IMR-90 (cell line): ENCODE results near the gene SLC27A4. TPM values are rescaled to one million over a fixed set of nuclear protein-coding genes. Genes with fewer than 3 reads are reported as not detected.

Source experiments
- ATAC-seq: fragments of 200-7000 bp; cut with Tn5 transposase; 2 replicates; pipeline ENCODE4 v1.9.1; 2020; ENCODE audit warnings: low read depth, mild to moderate bottlenecking, moderate library complexity
- BruUV-seq: library from RNA; stranded (reverse); fragments of 400-500 nt; replicated peaks from 2 replicates; lab custom pipeline; 2021; lab: Mats Ljungman, UMichigan
- CTCF ChIA-PET: fragments of 300-600 bp; formaldehyde crosslinking; extraction: SDS; loops from one replicate; lab custom pipeline; 2021; ENCODE audit warnings: antibody characterized with exemption; lab: Yijun Ruan, JAX
- POLR2A ChIA-PET: fragments of 300-600 bp; sonication (Branson Sonifier 250); formaldehyde crosslinking; loops from one replicate; lab custom pipeline; 2022; ENCODE audit warnings: antibody characterized with exemption; ENCODE audit not compliant: unreplicated experiment; lab: Charles Lee
- DNase-seq: peaks from one replicate; pipeline ENCODE4 v3.0.0; 2013
- H2AFZ ChIP-seq: replicated peaks from 2 replicates; pipeline ENCODE3; 2013; ENCODE audit warnings: low read length, mild to moderate bottlenecking; ENCODE audit not compliant: poor library complexity
- H2AK5ac ChIP-seq: 2 replicates; pipeline ENCODE4 v1.6.1; 2013; ENCODE audit warnings: low read depth, low read length, inconsistent platforms
- H2AK9ac ChIP-seq: replicated peaks from 2 replicates; pipeline ENCODE3; 2013; ENCODE audit warnings: mild to moderate bottlenecking, low read depth, low read length, moderate library complexity; ENCODE audit not compliant: poor library complexity
- H2BK120ac ChIP-seq: 2 replicates; pipeline ENCODE4 v1.6.1; 2013; ENCODE audit warnings: low read depth, low read length, inconsistent platforms
- H2BK15ac ChIP-seq: 3 replicates; pipeline ENCODE4 v1.6.1; 2013; ENCODE audit warnings: low read depth, low read length, inconsistent platforms
- H2BK20ac ChIP-seq: 2 replicates; pipeline ENCODE4 v1.6.1; 2013; ENCODE audit warnings: low read depth, mild to moderate bottlenecking, inconsistent platforms, low read length, moderate library complexity
- H2BK5ac ChIP-seq: 2 replicates; pipeline ENCODE4 v1.6.1; 2013; ENCODE audit warnings: mild to moderate bottlenecking, low read depth, low read length, inconsistent platforms; ENCODE audit not compliant: poor library complexity, severe bottlenecking
- H3K14ac ChIP-seq: replicated peaks from 2 replicates; pipeline ENCODE4 v1.6.1; 2013; ENCODE audit warnings: low read depth, low read length, inconsistent platforms
- H3K18ac ChIP-seq: 2 replicates; pipeline ENCODE4 v1.6.1; 2013; ENCODE audit warnings: low read depth, low read length, control low read depth
- H3K23ac ChIP-seq: 2 replicates; pipeline ENCODE4 v1.6.1; 2013; ENCODE audit warnings: low read depth, low read length, inconsistent platforms
- H3K27ac ChIP-seq: 2 replicates; pipeline ENCODE4 v1.5.1; 2013; ENCODE audit warnings: mild to moderate bottlenecking, control low read depth, low read length; ENCODE audit not compliant: insufficient read depth
- H3K27me3 ChIP-seq: 2 replicates; pipeline ENCODE4 v1.6.1; 2013; ENCODE audit warnings: low read length; ENCODE audit not compliant: control insufficient read depth, insufficient read depth
- H3K36me3 ChIP-seq: 2 replicates; pipeline ENCODE4 v1.6.1; 2013; ENCODE audit warnings: low read length, mixed read lengths; ENCODE audit not compliant: control insufficient read depth, insufficient read depth
- H3K4ac ChIP-seq: 2 replicates; pipeline ENCODE4 v1.6.1; 2013; ENCODE audit warnings: low read depth, low read length, inconsistent platforms
- H3K4me1 ChIP-seq: 2 replicates; pipeline ENCODE4 v1.6.1; 2013; ENCODE audit warnings: low read length, mixed read lengths; ENCODE audit not compliant: control insufficient read depth, insufficient read depth
- H3K4me2 ChIP-seq: 2 replicates; pipeline ENCODE4 v1.6.1; 2013; ENCODE audit warnings: low read depth, mild to moderate bottlenecking, control low read depth, low read length, moderate library complexity
- H3K4me3 ChIP-seq: 2 replicates; pipeline ENCODE4 v1.5.1; 2013; ENCODE audit warnings: low read depth, mild to moderate bottlenecking, control low read depth, low read length, moderate library complexity; ENCODE audit not compliant: insufficient read depth
- H3K56ac ChIP-seq: 2 replicates; pipeline ENCODE4 v1.6.1; 2013; ENCODE audit warnings: low read length, inconsistent platforms; ENCODE audit not compliant: insufficient read depth; ENCODE audit errors: extremely low read depth
- H3K79me1 ChIP-seq, 2 experiments: 2 replicates each; pipeline ENCODE4 v1.6.1; 2013; ENCODE audit warnings: low read length in 2 of 2, inconsistent platforms in 1 of 2, low read depth in 1 of 2
- H3K9ac ChIP-seq: 2 replicates; pipeline ENCODE4 v1.6.1; 2013; ENCODE audit warnings: low read depth, low read length, control low read depth
- H3K9me1 ChIP-seq: 2 replicates; pipeline ENCODE4 v1.6.1; 2013; ENCODE audit warnings: low read length, inconsistent platforms; ENCODE audit not compliant: insufficient read depth
- H3K9me3 ChIP-seq: 2 replicates; pipeline ENCODE4 v1.6.1; 2013; ENCODE audit warnings: low read length; ENCODE audit not compliant: control insufficient read depth, insufficient read depth
- H4K20me1 ChIP-seq: 2 replicates; pipeline ENCODE4 v1.6.1; 2013; ENCODE audit warnings: low read length, inconsistent platforms; ENCODE audit not compliant: insufficient read depth
- H4K5ac ChIP-seq: 2 replicates; pipeline ENCODE4 v1.6.1; 2013; ENCODE audit warnings: mild to moderate bottlenecking, low read depth, low read length, control low read depth
- H4K8ac ChIP-seq, 2 experiments: 2 replicates each; pipeline ENCODE4 v1.6.1; 2013; ENCODE audit warnings: low read depth in 2 of 2, low read length in 2 of 2, control low read depth in 1 of 2, inconsistent platforms in 1 of 2
- H4K91ac ChIP-seq: 2 replicates; pipeline ENCODE4 v1.6.1; 2013; ENCODE audit warnings: low read depth, low read length, inconsistent platforms; ENCODE audit not compliant: insufficient read depth
- CHD1 ChIP-seq: IDR thresholded peaks from 2 replicates; pipeline ENCODE4 v1.6.1; 2012; ENCODE audit warnings: low read depth, low read length, improper control_type of control experiment
- FOS ChIP-seq: fragments of 150-350 bp; IDR thresholded peaks from 2 replicates; pipeline ENCODE4 v1.6.1; 2016; ENCODE audit warnings: low read depth, low read length
- MXI1 ChIP-seq: IDR thresholded peaks from 2 replicates; pipeline ENCODE4 v1.6.1; 2012; ENCODE audit warnings: low read depth, mild to moderate bottlenecking, low read length, moderate library complexity, borderline replicate concordance
- NFE2L2 ChIP-seq: fragments of 150-350 bp; IDR thresholded peaks from 2 replicates; pipeline ENCODE4 v1.6.1; 2016; ENCODE audit warnings: low read depth, mild to moderate bottlenecking, low read length
- POLR2A ChIP-seq: IDR thresholded peaks from 2 replicates; pipeline ENCODE4 v1.6.1; 2012; ENCODE audit warnings: mild to moderate bottlenecking, low read depth, low read length
- RAD21 ChIP-seq: IDR thresholded peaks from 2 replicates; pipeline ENCODE4 v1.6.1; 2012; ENCODE audit warnings: low read length, improper control_type of control experiment
- RCOR1 ChIP-seq: IDR thresholded peaks from 2 replicates; pipeline ENCODE4 v1.6.1; 2012; ENCODE audit warnings: mild to moderate bottlenecking, low read length, improper control_type of control experiment; ENCODE audit not compliant: insufficient replicate concordance
- WGBS, 2 experiments: methylation state at CpG; one replicate each; pipeline versions ENCODE4 v1.1.5 to v1.1.7; 2013; ENCODE audit warnings: missing lambda C conversion rate in 2 of 2; ENCODE audit not compliant: insufficient read length in 1 of 2; ENCODE audit errors: extremely low coverage in 2 of 2; 5-methylcytosine and 5-hydroxymethylcytosine counted together
- dilution Hi-C: fragments of 300-500 bp; cut with HindIII; formaldehyde crosslinking; loops from one replicate; pipeline ENCODE4 v1.14.3; 2018; ENCODE audit warnings: low sequenced_read_pairs; ENCODE audit not compliant: unreplicated experiment
- in situ Hi-C: fragments of 300-500 bp; cut with MboI; formaldehyde crosslinking; loops from 3 replicates; pipeline ENCODE4 v1.14.3; 2019; ENCODE audit warnings: low sequenced_read_pairs, inconsistent platforms, mixed read lengths
- intact Hi-C: fragments of 100-400 bp; cut with micrococcal nuclease; formaldehyde crosslinking; loops from 2 replicates; pipeline ENCODE4 v1.10.0; 2022
- microRNA-seq, 2 experiments: library from miRNA; stranded (forward) in 1 of 2; unstranded in 1 of 2; fragments of 10-50 nt in 1 of 2; fragments of <30 nt in 1 of 2; gene quantifications in 1 of 2; microRNA quantifications in 1 of 2; one replicate each; pipeline versions ENCODE3 to v1.1.0; 2013 to 2020; ENCODE audit not compliant: insufficient read depth in 1 of 2, insufficient read length in 1 of 2, unreplicated experiment in 1 of 2
- polyA plus RNA-seq, 3 experiments: library from polyadenylated mRNA; depleted of rRNA; stranded (reverse); fragments of >200 nt; gene quantifications; 2 replicates each; pipeline ENCODE4 v1.2.3, GENCODE V29; 2012; ENCODE audit warnings: low replicate concordance in 1 of 3
- total RNA-seq: library from RNA; depleted of rRNA; stranded (reverse); fragments of >200 nt; gene quantifications from 2 replicates; pipeline ENCODE4 v1.2.3, GENCODE V29; 2012; rRNA removed
- TF ChIP-seq, protein P1 (sequence below): conservative IDR thresholded peaks from 2 replicates; pipeline ENCODE4 v1.5.1; 2012; ENCODE audit warnings: mild to moderate bottlenecking, low read depth, low read length, improper control_type of control experiment

SLC27A4 gene
- total and polyA plus RNA-seq, 2 of the 4 experiments (the other 2 are of a cell fraction) = 9.7 to 13.7 TPM

- no peak overlapping the region for H3K9ac ChIP-seq
- no peak for TF ChIP-seq NFE2L2
- no peak for TF ChIP-seq MXI1
- TF ChIP-seq FOS = no peak
- no peak for TF ChIP-seq RAD21
- no peak for TF ChIP-seq CHD1
- TF ChIP-seq, protein P1, sequence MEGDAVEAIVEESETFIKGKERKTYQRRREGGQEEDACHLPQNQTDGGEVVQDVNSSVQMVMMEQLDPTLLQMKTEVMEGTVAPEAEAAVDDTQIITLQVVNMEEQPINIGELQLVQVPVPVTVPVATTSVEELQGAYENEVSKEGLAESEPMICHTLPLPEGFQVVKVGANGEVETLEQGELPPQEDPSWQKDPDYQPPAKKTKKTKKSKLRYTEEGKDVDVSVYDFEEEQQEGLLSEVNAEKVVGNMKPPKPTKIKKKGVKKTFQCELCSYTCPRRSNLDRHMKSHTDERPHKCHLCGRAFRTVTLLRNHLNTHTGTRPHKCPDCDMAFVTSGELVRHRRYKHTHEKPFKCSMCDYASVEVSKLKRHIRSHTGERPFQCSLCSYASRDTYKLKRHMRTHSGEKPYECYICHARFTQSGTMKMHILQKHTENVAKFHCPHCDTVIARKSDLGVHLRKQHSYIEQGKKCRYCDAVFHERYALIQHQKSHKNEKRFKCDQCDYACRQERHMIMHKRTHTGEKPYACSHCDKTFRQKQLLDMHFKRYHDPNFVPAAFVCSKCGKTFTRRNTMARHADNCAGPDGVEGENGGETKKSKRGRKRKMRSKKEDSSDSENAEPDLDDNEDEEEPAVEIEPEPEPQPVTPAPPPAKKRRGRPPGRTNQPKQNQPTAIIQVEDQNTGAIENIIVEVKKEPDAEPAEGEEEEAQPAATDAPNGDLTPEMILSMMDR = peak; percentile 18; the same call in 1 of the 2 replicates
- no peak for TF ChIP-seq RCOR1
- no peak for TF ChIP-seq POLR2A
- intact Hi-C loops (no loop called here), in situ Hi-C loops (no loop called here), dilution Hi-C loops (no loop called here)
- DNase-seq (no peak), ATAC-seq (no peak; the same call in 1 of the 2 replicates)
- no peak overlapping the region for H2AK9ac ChIP-seq
- no peaks in the 10 kb centered on the region for H3K79me1 ChIP-seq
- WGBS, 2 experiments = 64% methylated on average over 4 of the region's 6 CpGs; no CpG with 5 or more reads in 1 of the 2 experiments
- H2BK20ac ChIP-seq = no peak overlapping the region
- H4K20me1 ChIP-seq = no peaks in the 10 kb centered on the region
- no peak overlapping the region for H4K91ac ChIP-seq
- no peak overlapping the region for H3K4me2 ChIP-seq
- H2BK5ac ChIP-seq = no peak overlapping the region
- peaks cover 6% of the 10 kb centered on the region for H3K4me1 ChIP-seq
- H2BK15ac ChIP-seq = no peak overlapping the region
- no TSS peak for BruUV-seq
- no peak overlapping the region for H3K56ac ChIP-seq
- POLR2A ChIA-PET = no interaction called here
- H2AFZ ChIP-seq = no peak overlapping the region
- no peak overlapping the region for H2BK120ac ChIP-seq
- peaks cover 4% of the 10 kb centered on the region; the same call in 1 of the 2 replicates for H3K9me1 ChIP-seq
- no peak overlapping the region for H3K27ac ChIP-seq
- no peak overlapping the region for H4K5ac ChIP-seq
- H2AK5ac ChIP-seq = no peak overlapping the region
- H3K4ac ChIP-seq = no peak overlapping the region
- no peak overlapping the region for H4K8ac ChIP-seq
- CTCF ChIA-PET = interaction anchor here (1.5 kb wide), 1 partner anchor 48 kb away, joined by 3 read pairs; no protein-coding TSS in a partner anchor
- H3K36me3 ChIP-seq = no peaks in the 10 kb centered on the region
- no peak overlapping the region for H3K23ac ChIP-seq
- H3K27me3 ChIP-seq = peaks cover 15% of the 10 kb centered on the region
- H3K14ac ChIP-seq = no peak overlapping the region; the same call in 1 of the 2 replicates
- H3K9me3 ChIP-seq = no peaks in the 10 kb centered on the region
- H3K4me3 ChIP-seq = no peak overlapping the region
- no peak overlapping the region for H3K18ac ChIP-seq
Measured at GRCh38 chr9:128409978-128410377, 69.7 kb downstream of the SLC27A4 start.

Small RNA genes within 50 kb of the gene (microRNA-seq; reads per million reads assigned to microRNA genes)
- not detected for gene MIR219B (ENCODE audit: unreplicated experiment)

Other genes starting within 250 kb of the SLC27A4 start
- 90.3 and 107 TPM in 2 replicates for gene PTGES2, start 212.8 kb upstream of the SLC27A4 start, total RNA-seq
- gene PTGES2, start 212.8 kb upstream of the SLC27A4 start, polyA plus RNA-seq (2012; rRNA removed) = 99.2 and 100 TPM in 2 replicates
- gene LCN2, start 191.1 kb upstream of the SLC27A4 start, total RNA-seq = not detected in 2 replicates
- not detected in 2 replicates for gene LCN2, start 191.1 kb upstream of the SLC27A4 start, polyA plus RNA-seq (2012; rRNA removed)
- 25.1 and 27.5 TPM in 2 replicates for gene BBLN, start 180.3 kb upstream of the SLC27A4 start, total RNA-seq
- gene BBLN, start 180.3 kb upstream of the SLC27A4 start, polyA plus RNA-seq (2012; rRNA removed) = 103 and 146 TPM in 2 replicates
- 13.8 and 20.6 TPM in 2 replicates for gene CIZ1, start 149.0 kb upstream of the SLC27A4 start, total RNA-seq
- 51.9 and 54.4 TPM in 2 replicates for gene CIZ1, start 149.0 kb upstream of the SLC27A4 start, polyA plus RNA-seq (2012; rRNA removed)
- 11.4 and 13.6 TPM in 2 replicates for gene DNM1, start 137.1 kb upstream of the SLC27A4 start, total RNA-seq
- 17.7 and 19.3 TPM in 2 replicates for gene DNM1, start 137.1 kb upstream of the SLC27A4 start, polyA plus RNA-seq (2012; rRNA removed)
- 118 TPM in 2 replicates for gene GOLGA2, start 64.5 kb upstream of the SLC27A4 start, total RNA-seq
- gene GOLGA2, start 64.5 kb upstream of the SLC27A4 start, polyA plus RNA-seq (2012; rRNA removed) = 124 and 146 TPM in 2 replicates
- 37.5 and 38.9 TPM in 2 replicates for gene SWI5, start 64.3 kb upstream of the SLC27A4 start, total RNA-seq
- gene SWI5, start 64.3 kb upstream of the SLC27A4 start, polyA plus RNA-seq (2012; rRNA removed) = 93.5 and 99.7 TPM in 2 replicates
- 16.7 and 21.3 TPM in 2 replicates for gene TRUB2, start 18.1 kb upstream of the SLC27A4 start, total RNA-seq
- 17.4 and 18.0 TPM in 2 replicates for gene TRUB2, start 18.1 kb upstream of the SLC27A4 start, polyA plus RNA-seq (2012; rRNA removed)
- gene COQ4, start 17.7 kb upstream of the SLC27A4 start, total RNA-seq = 20.0 and 20.1 TPM in 2 replicates
- gene COQ4, start 17.7 kb upstream of the SLC27A4 start, polyA plus RNA-seq (2012; rRNA removed) = 40.7 and 41.4 TPM in 2 replicates
- gene URM1, start 30.8 kb downstream of the SLC27A4 start, total RNA-seq = 20.6 and 33.2 TPM in 2 replicates
- 66.9 and 75.6 TPM in 2 replicates for gene URM1, start 30.8 kb downstream of the SLC27A4 start, polyA plus RNA-seq (2012; rRNA removed)
- 15.1 and 16.1 TPM in 2 replicates for gene CERCAM, start 80.3 kb downstream of the SLC27A4 start, total RNA-seq
- 118 and 146 TPM in 2 replicates for gene CERCAM, start 80.3 kb downstream of the SLC27A4 start, polyA plus RNA-seq (2012; rRNA removed)
- 46.4 and 59.2 TPM in 2 replicates for gene ODF2, start 115.5 kb downstream of the SLC27A4 start, total RNA-seq
- 34.9 and 40.2 TPM in 2 replicates for gene ODF2, start 115.5 kb downstream of the SLC27A4 start, polyA plus RNA-seq (2012; rRNA removed)
- 35.3 and 39.4 TPM in 2 replicates for gene GLE1, start 164.2 kb downstream of the SLC27A4 start, total RNA-seq
- 13.2 and 14.3 TPM in 2 replicates for gene GLE1, start 164.2 kb downstream of the SLC27A4 start, polyA plus RNA-seq (2012; rRNA removed)
- 327 and 345 TPM in 2 replicates for gene SPTAN1, start 212.1 kb downstream of the SLC27A4 start, total RNA-seq
- 275 and 316 TPM in 2 replicates for gene SPTAN1, start 212.1 kb downstream of the SLC27A4 start, polyA plus RNA-seq (2012; rRNA removed)